GM12878 (cell line): ENCODE data around the gene ECM1. TPM values are rescaled to one million over a fixed set of nuclear protein-coding genes. Genes with fewer than 3 reads are reported as not detected.

Experiments used
- ATAC-seq: fragments of 200-7000 bp; cut with Tn5 transposase; 3 replicates; pipeline ENCODE4 v1.9.1; 2020; ENCODE audit warnings: mild to moderate bottlenecking, moderate library complexity
- BruUV-seq: library from RNA; stranded (reverse); fragments of 400-500 nt; replicated peaks from 2 replicates; lab custom pipeline; 2021; lab: Mats Ljungman, UMichigan
- CTCF ChIA-PET: fragments of 300-600 bp; sonication (Branson Sonifier 250); formaldehyde crosslinking; extraction: SDS; loops from one replicate; lab custom pipeline; 2021; ENCODE audit warnings: inconsistent platforms; lab: Yijun Ruan, JAX
- POLR2A ChIA-PET: fragments of 350-600 bp; formaldehyde crosslinking; extraction: SDS; loops from one replicate; lab custom pipeline; 2021; ENCODE audit warnings: inconsistent platforms; lab: Charles Lee
- RAD21 ChIA-PET: fragments of 300-600 bp; sonication (Branson Sonifier 250); formaldehyde crosslinking; loops from one replicate; lab custom pipeline; 2023; ENCODE audit warnings: antibody characterized with exemption; ENCODE audit not compliant: unreplicated experiment; lab: Charles Lee
- SMC1A ChIA-PET: fragments of 300-600 bp; sonication (Branson Sonifier 250); formaldehyde crosslinking; loops from one replicate; lab custom pipeline; 2023; ENCODE audit not compliant: unreplicated experiment, uncharacterized antibody; lab: Charles Lee
- DNase-seq: peaks from one replicate; pipeline ENCODE4 v3.0.0-alpha.2; 2011; ENCODE audit warnings: low read depth, low spot score
- FAIRE-seq: peaks from 3 replicates; lab custom pipeline; 2011; peaks lifted over from hg19 to GRCh38; lab: Jason Lieb, UNC
- H2AFZ ChIP-seq: 2 replicates; pipeline ENCODE4 v1.6.0; 2011; ENCODE audit warnings: low read depth, low read length, control low read depth; ENCODE audit not compliant: control insufficient read depth
- H3K27ac ChIP-seq: 2 replicates; pipeline ENCODE4 v1.5.1; 2011; ENCODE audit warnings: control low read depth; ENCODE audit not compliant: control insufficient read depth, insufficient read depth
- H3K27me3 ChIP-seq, 2 experiments: replicated peaks in 1 of 2; 2 replicates each; pipeline versions ENCODE4 v1.6.0 to v1.6.1; 2011; ENCODE audit warnings: low read length in 1 of 2; ENCODE audit not compliant: control insufficient read depth in 2 of 2, insufficient read depth in 2 of 2
- H3K36me3 ChIP-seq, 2 experiments: 2 replicates each; pipeline ENCODE4 v1.5.1; 2011; ENCODE audit warnings: low read length in 1 of 2; ENCODE audit not compliant: control insufficient read depth in 2 of 2, insufficient read depth in 2 of 2
- H3K4me1 ChIP-seq: 2 replicates; pipeline ENCODE4 v1.6.1; 2011; ENCODE audit warnings: mild to moderate bottlenecking, low read length, moderate library complexity, mixed read lengths; ENCODE audit not compliant: control insufficient read depth, insufficient read depth
- H3K4me2 ChIP-seq: 2 replicates; pipeline ENCODE4 v1.6.0; 2011; ENCODE audit warnings: control low read depth; ENCODE audit not compliant: control insufficient read depth, insufficient read depth
- H3K4me3 ChIP-seq: fragments of 200-600 bp; sonication (generic); 2 replicates; pipeline ENCODE4 v1.5.1; 2016
- H3K79me2 ChIP-seq: 2 replicates; pipeline ENCODE4 v1.6.0; 2011; ENCODE audit warnings: low read length; ENCODE audit not compliant: control insufficient read depth, insufficient read depth
- H3K9ac ChIP-seq: 2 replicates; pipeline ENCODE4 v1.8.0; 2011; ENCODE audit warnings: low read length, control low read depth, mixed read lengths; ENCODE audit not compliant: control insufficient read depth, insufficient read depth
- H3K9me3 ChIP-seq: replicated peaks from 3 replicates; pipeline ENCODE4 v1.5.1; 2011; ENCODE audit warnings: mild to moderate bottlenecking, low read length; ENCODE audit not compliant: control insufficient read depth, insufficient read depth
- H4K20me1 ChIP-seq: 2 replicates; pipeline ENCODE4 v1.6.0; 2011; ENCODE audit not compliant: control insufficient read depth, insufficient read depth
- ATF2 ChIP-seq: IDR thresholded peaks from 2 replicates; pipeline ENCODE4 v1.6.1; 2012; ENCODE audit warnings: low read length, inconsistent platforms
- BRCA1 ChIP-seq: IDR thresholded peaks from 2 replicates; pipeline ENCODE4 v1.6.1; 2011; ENCODE audit warnings: low read depth, low read length, improper control_type of control experiment
- DPF2 ChIP-seq: fragments of 450-650 bp; IDR thresholded peaks from 2 replicates; pipeline ENCODE4 v1.6.1; 2017; ENCODE audit warnings: mild to moderate bottlenecking
- EED ChIP-seq: sonication (generic); IDR thresholded peaks from 2 replicates; pipeline ENCODE4 v1.6.1; 2016; ENCODE audit warnings: antibody characterized with exemption, low read depth
- ETV6 ChIP-seq, 2 experiments: fragments of 450-650 bp in 1 of 2; IDR thresholded peaks in 1 of 2; conservative IDR thresholded peaks in 1 of 2; 2 replicates each; pipeline ENCODE4 v1.6.1; 2014; ENCODE audit warnings: antibody characterized with exemption in 1 of 2, borderline replicate concordance in 1 of 2, low read depth in 1 of 2, mild to moderate bottlenecking in 1 of 2, moderate library complexity in 1 of 2
- FOXM1 ChIP-seq: IDR thresholded peaks from 2 replicates; pipeline ENCODE4 v1.6.1; 2012; ENCODE audit warnings: low read depth, mild to moderate bottlenecking, inconsistent platforms, low read length, moderate library complexity
- HDGF ChIP-seq: fragments of 450-650 bp; IDR thresholded peaks from 2 replicates; pipeline ENCODE4 v1.6.1; 2016; ENCODE audit warnings: antibody characterized with exemption
- KAT2A ChIP-seq: conservative IDR thresholded peaks from 2 replicates; pipeline ENCODE4 v1.6.1; 2011; ENCODE audit warnings: low read depth, low read length; ENCODE audit not compliant: control insufficient read depth
- RELB ChIP-seq: fragments of 450-650 bp; IDR thresholded peaks from 2 replicates; pipeline ENCODE4 v1.6.1; 2017; ENCODE audit warnings: low read depth, mild to moderate bottlenecking, moderate library complexity
- RFX5 ChIP-seq: IDR thresholded peaks from 2 replicates; pipeline ENCODE4 v1.6.1; 2011; ENCODE audit warnings: low read depth, low read length, improper control_type of control experiment
- RUNX3 ChIP-seq: IDR thresholded peaks from 2 replicates; pipeline ENCODE4 v1.6.1; 2012; ENCODE audit warnings: low read length, inconsistent platforms
- SIN3A ChIP-seq: IDR thresholded peaks from 2 replicates; pipeline ENCODE4 v1.6.1; 2012; ENCODE audit warnings: low read depth, low read length, improper control_type of control experiment
- SIX5 ChIP-seq: IDR thresholded peaks from 2 replicates; pipeline ENCODE4 v1.6.1; 2011; ENCODE audit warnings: mild to moderate bottlenecking, low read depth, low read length, moderate library complexity; ENCODE audit not compliant: severe bottlenecking
- TCF12 ChIP-seq: IDR thresholded peaks from 2 replicates; pipeline ENCODE4 v1.6.1; 2011; ENCODE audit warnings: low read depth, mild to moderate bottlenecking, low read length
- ZBED1 ChIP-seq: IDR thresholded peaks from 2 replicates; pipeline ENCODE4 v1.6.1; 2016; ENCODE audit warnings: borderline replicate concordance
- ZNF207 ChIP-seq: fragments of 450-650 bp; IDR thresholded peaks from 2 replicates; pipeline ENCODE4 v1.6.1; 2014; ENCODE audit warnings: antibody characterized with exemption, mild to moderate bottlenecking, borderline replicate concordance
- WGBS: methylation state at CpG from one replicate; pipeline ENCODE4 v1.1.6; 2016; ENCODE audit warnings: low lambda C conversion rate; ENCODE audit not compliant: insufficient replicate concordance, insufficient coverage; ENCODE audit errors: missing lambda C conversion rate; 5-methylcytosine and 5-hydroxymethylcytosine counted together
- in situ Hi-C: fragments of 300-500 bp; cut with MboI; formaldehyde crosslinking; loops from 9 replicates; pipeline ENCODE4 v1.14.3; 2018; ENCODE audit warnings: mixed read lengths
- intact Hi-C: fragments of 100-400 bp; cut with micrococcal nuclease; formaldehyde crosslinking; loops from one replicate; pipeline ENCODE4 v1.14.2; 2022; ENCODE audit not compliant: unreplicated experiment
- polyA plus RNA-seq, 11 experiments: library from polyadenylated mRNA; depleted of rRNA in 4 of 11; unstranded in 6 of 11; stranded (reverse) in 5 of 11; fragments of >200 nt; fragmentation: Nextera tagmentation in 4 of 11; fragmentation: Illumina TruSeq in 1 of 11; extraction: Ambion mirVana in 4 of 11; extraction: Trizol in 1 of 11; gene quantifications; 1 replicate in 1 of 11; 2 replicates in 10 of 11; pipeline versions ENCODE4 v1.2.1 to v1.2.3, GENCODE V29; 2011 to 2016; ENCODE audit warnings: inconsistent platforms in 2 of 11, missing spikeins in 2 of 11, low read depth in 1 of 11
- total RNA-seq, 4 experiments: library from RNA; depleted of rRNA in 3 of 4; stranded (reverse); fragments of >200 nt in 3 of 4; fragmentation: Illumina TruSeq in 1 of 4; extraction: Trizol in 1 of 4; gene quantifications; 2 replicates each; pipeline versions ENCODE4 v1.2.1 to v1.2.3, GENCODE V29; 2013 to 2021
- TF ChIP-seq, protein P1 (sequence below): fragments of 450-650 bp; IDR thresholded peaks from 2 replicates; pipeline ENCODE4 v1.6.1; 2016; ENCODE audit warnings: mild to moderate bottlenecking

Gene ECM1
- total and polyA plus RNA-seq, 10 of the 15 experiments (the other 5 are each of a cell fraction or from before 2014, with no cell fraction given), result 0.06 to 1.3 (median 0.60) TPM

DNA sequence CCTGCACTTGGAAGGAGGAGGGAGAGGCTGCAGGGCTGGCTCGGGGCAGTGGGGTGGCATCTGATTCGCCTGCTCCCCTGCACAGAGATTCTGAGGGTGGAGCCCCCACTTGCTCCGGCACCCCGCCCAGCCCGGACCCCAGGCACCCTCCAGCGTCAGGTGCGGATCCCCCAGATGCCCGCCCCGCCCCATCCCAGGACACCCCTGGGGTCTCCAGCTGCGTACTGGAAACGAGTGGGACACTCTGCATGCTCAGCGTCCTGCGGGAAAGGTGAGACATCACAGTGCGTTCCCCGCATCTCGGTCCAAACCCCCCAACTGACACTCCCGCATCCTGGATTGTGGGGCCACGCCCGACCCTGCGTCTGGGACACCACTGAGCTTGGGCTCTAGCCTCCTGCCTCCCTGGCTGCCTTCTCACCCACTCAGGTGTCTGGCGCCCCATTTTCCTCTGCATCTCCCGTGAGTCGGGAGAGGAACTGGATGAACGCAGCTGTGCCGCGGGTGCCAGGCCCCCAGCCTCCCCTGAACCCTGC, 49.2 kb downstream of the ECM1 start (continued):
- TF ChIP-seq ATF2 (no peak), BRCA1 (no peak), KAT2A (no peak), FOXM1 (no peak), SIX5 (no peak), RUNX3 (no peak)
- TF ChIP-seq, protein P1, sequence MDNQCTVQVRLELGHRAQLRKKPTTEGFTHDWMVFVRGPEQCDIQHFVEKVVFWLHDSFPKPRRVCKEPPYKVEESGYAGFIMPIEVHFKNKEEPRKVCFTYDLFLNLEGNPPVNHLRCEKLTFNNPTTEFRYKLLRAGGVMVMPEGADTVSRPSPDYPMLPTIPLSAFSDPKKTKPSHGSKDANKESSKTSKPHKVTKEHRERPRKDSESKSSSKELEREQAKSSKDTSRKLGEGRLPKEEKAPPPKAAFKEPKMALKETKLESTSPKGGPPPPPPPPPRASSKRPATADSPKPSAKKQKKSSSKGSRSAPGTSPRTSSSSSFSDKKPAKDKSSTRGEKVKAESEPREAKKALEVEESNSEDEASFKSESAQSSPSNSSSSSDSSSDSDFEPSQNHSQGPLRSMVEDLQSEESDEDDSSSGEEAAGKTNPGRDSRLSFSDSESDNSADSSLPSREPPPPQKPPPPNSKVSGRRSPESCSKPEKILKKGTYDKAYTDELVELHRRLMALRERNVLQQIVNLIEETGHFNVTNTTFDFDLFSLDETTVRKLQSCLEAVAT, result no peak
- TF ChIP-seq, all 136 proteins: peak for 0

- Histone ChIP-seq H3K4me1 (peaks cover 7% of the 10 kb centered on the region; the same call in 1 of the 2 replicates), H3K9ac (no peak overlapping the region), H3K4me3 (no peak overlapping the region), H3K4me2 (no peak overlapping the region), H3K36me3 (no peaks in the 10 kb centered on the region), H3K27me3 (no peaks in the 10 kb centered on the region), H3K27ac (no peak overlapping the region), H2AFZ (no peak overlapping the region), H3K79me2 (peaks cover 14% of the 10 kb centered on the region), H3K9me3 (no peaks in the 10 kb centered on the region), H4K20me1 (no peaks in the 10 kb centered on the region)
- 69% methylated on average over 15 of the region's 15 CpGs for WGBS
- ATAC-seq, result no peak
- in situ Hi-C loops (no loop called here), intact Hi-C loops (no loop called here)
- no peak for FAIRE-seq
- ChIA-PET RAD21 (interaction anchor here (1.4 kb wide), 1 partner anchor 22 kb away, joined by 3 read pairs; the partner anchor contains the start of gene MCL1), SMC1A (interaction anchor here (12.5 kb wide), 1 partner anchor 58 kb away, joined by 367 read pairs; no protein-coding TSS in a partner anchor), POLR2A (interaction anchor here (0.5 to 1.4 kb wide), 2 partner anchors 9 to 218 kb away, joined by 3 to 9 read pairs; no protein-coding TSS in a partner anchor), CTCF (interaction anchor here (0.7 to 1.5 kb wide), 4 partner anchors 20 to 303 kb away, joined by 3 to 4 read pairs (median 3); partner anchors contain the start of gene GOLPH3L)
- no TSS peak for BruUV-seq
- no peak for DNase-seq
- TF ChIP-seq FOXM1 (no peak), RELB (no peak), DPF2 (no peak), SIN3A (no peak), ZBED1 (no peak), RFX5 (no peak), TCF12 (no peak), ZNF207 (no peak), ATF2 (no peak), EED (no peak), ETV6 (conservative IDR thresholded peaks at IDR 0.05 in 1 of 2, IDR thresholded peaks at IDR 0.05 in 1 of 2; ENCODE audit: borderline replicate concordance in 1 of 2, low read depth in 1 of 2) (no peak), HDGF (no peak)
Observed at GRCh38 chr1:150557813-150558212, 49.9 kb downstream of the ECM1 start.
